ENCODE data around the gene COL8A1.

Gene COL8A1

DNA sequence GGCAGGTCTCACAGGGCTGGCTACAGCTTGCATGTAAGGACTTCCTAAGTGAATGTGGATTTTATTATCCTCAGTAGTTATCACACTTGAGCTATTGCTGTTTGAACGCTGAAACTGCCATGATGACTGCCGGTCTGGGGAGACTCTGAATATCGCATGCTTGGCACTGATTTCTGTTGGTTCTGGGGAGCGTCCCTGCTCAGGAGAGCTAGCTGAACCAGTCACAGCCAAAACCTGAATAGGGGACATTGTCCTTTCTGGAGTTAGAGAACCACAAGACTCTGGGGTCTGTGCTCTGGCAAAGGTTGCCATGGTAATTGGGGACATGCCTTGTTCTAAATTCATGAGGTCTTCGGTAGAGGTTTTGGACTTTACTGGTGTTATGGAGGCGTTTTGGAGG, 210.0 kb downstream of the COL8A1 start:
- DNase-seq: no peak

All from inflammatory macrophage (primary cell).